ENCODE measurements around the gene NOTCH1.

DNA sequence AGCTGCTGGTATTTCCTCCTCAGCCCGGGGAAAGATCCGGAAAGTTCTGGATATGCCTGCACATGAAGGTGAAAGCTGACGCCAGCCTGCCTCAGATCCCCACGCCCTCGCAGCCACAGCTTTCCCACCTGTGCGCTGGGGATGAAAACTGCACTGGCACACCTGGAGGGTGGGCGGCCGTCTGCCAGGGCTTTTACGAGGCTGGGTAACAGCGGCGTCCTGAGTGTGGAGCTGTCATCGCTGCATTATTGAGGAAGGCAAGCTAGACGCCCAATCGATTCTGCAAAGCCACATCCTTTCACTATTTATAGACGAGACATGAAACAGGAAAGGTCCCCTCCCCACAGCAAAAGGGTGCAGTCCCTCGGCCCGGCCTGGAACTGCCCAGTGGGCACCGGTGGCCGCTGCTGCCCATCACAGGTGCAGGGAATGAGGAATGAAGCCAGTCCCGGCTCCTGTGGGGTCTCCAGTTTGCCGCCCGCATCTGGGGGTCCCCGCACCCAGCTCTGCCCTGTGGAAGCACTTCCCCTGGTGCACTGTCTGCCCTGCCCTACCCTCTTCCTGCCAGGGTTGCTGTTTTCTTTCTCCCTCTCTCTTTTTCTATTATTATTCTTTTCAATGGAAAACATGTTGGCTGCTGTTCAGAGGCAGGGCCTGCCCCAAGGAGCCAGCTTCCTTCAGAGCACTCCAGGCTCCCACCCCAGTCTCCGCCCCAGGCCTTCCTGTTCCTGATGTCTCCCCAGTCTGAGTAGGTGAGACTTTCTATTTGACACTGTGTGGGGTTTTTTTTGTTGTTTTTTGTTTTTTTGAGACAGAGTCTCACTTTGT is 7.0 kb downstream of the NOTCH1 start:
- TF ChIP-seq EZH2 (IDR thresholded peaks at IDR 0.05) (no peak), POLR2AphosphoS5 (IDR thresholded peaks at IDR 0.05; ENCODE audit: borderline replicate concordance, low read depth, low read length) (no peak)

All from SK-N-MC (cell line).